Measurements from ENCODE around the gene RFX6.

The RFX6 gene

GRCh38 chr6:116971959-116972358, 94.9 kb downstream of the RFX6 start:
- peak; percentile 45 for DNase-seq

GRCh38 chr6:116973976-116974375, 96.9 kb downstream of the RFX6 start:
- DNase-seq, result no peak

- DNase-seq, result no peak
Observed at GRCh38 chr6:116974526-116975316, 97.7 kb downstream of the RFX6 start.

- DNase-seq, result no peak
Observed at GRCh38 chr6:116975600-116975999, 98.6 kb downstream of the RFX6 start.

GRCh38 chr6:116979560-116979959, 102.5 kb downstream of the RFX6 start:
- no peak for DNase-seq

All from fibroblast of skin of scalp (primary cell).